Measurements from ENCODE around the gene ERG28. TPM values are rescaled to one million over a fixed set of nuclear protein-coding genes. Genes with fewer than 3 reads are reported as not detected.

ERG28 gene
- polyA plus RNA-seq (2012; ENCODE audit: low read depth, missing spikeins): 20.1 TPM

DNA sequence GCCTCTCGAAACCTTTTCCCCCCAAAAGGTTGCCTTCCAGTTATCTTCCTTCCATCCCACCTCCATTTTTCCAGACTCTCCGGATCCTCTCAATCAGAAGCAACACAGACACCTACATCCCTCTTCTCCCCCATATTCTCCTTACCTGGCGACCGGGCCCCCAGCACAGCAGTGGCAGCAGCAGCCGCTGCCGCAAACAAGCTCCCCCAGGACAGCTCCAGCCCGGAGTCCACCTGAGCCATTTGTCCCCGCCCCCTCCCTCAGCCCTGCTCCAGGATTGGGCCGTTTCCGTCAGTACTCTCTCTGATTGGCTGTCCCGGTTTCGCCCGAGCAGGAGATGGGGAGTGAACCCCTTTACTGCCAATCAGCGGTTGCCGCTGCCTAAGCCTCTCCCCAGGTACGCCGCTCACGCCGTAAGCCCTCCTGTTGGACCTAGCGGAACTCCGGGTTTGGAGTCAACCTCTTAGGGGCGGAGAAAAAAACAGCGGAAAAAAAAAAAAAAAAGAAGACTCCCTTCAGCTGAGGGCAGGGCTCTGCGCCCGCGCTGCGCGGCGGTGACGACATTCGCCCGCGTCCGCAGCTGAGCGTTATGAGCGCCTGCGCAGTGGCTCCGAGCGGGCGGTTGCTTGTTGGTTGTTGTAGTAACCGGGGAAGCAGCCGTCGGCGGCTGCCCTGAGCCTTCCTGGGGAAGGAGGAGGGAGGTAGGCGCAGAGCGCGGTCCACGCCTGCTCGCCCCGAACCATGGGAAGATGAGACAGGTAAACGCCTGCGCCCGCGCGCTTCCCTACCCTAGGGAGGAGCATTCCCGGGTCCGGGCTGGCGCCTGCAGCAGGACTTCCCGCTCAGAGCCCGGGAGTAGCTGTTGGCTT, at the start of gene ERG28, which contains the start of gene TTLL5:
Gene ERG28 (minus strand): TSS at position 247 of the 869 bp plus-strand sequence. CDS start 3,374 bp downstream, outside the sequence.
Gene TTLL5 (plus strand): TSS at position 617 of the 869 bp plus-strand sequence. CDS start 1,904 bp downstream, outside the sequence.
- FAIRE-seq: peak; percentile 99
- TF ChIP-seq TAF1 (IDR thresholded peaks at IDR 0.05; ENCODE audit: low read depth, low read length) (no peak), POU2F2 (IDR thresholded peaks at IDR 0.05; ENCODE audit: low read depth, low read length) (no peak), POLR2AphosphoS5 (IDR thresholded peaks at IDR 0.05; ENCODE audit: low read depth, low read length) (no peak), SPI1 (IDR thresholded peaks at IDR 0.05; ENCODE audit: low read depth, low read length) (no peak), POLR2A (IDR thresholded peaks at IDR 0.05; ENCODE audit: low read depth, low read length) (peak; percentile 54)
- peak; percentile 90 for DNase-seq (ENCODE audit: insufficient read length, low spot score)

- TF ChIP-seq TAF1 (IDR thresholded peaks at IDR 0.05; ENCODE audit: low read depth, low read length) (no peak), POU2F2 (IDR thresholded peaks at IDR 0.05; ENCODE audit: low read depth, low read length) (no peak), POLR2A (IDR thresholded peaks at IDR 0.05; ENCODE audit: low read depth, low read length) (no peak), SPI1 (IDR thresholded peaks at IDR 0.05; ENCODE audit: low read depth, low read length) (no peak)
- FAIRE-seq (peak; percentile 77), DNase-seq (ENCODE audit: insufficient read length, low spot score) (peak; percentile 17)
These were observed 48.6 kb upstream of the ERG28 start for GRCh38 chr14:75709207-75709812.

GRCh38 chr14:75705014-75705413, 44.3 kb upstream of the ERG28 start:
- FAIRE-seq: no peak
- DNase-seq (ENCODE audit: insufficient read length, low spot score): no peak
- TF ChIP-seq POU2F2 (IDR thresholded peaks at IDR 0.05; ENCODE audit: low read depth, low read length): no peak
- TF ChIP-seq TAF1 (IDR thresholded peaks at IDR 0.05; ENCODE audit: low read depth, low read length): no peak
- no peak for TF ChIP-seq PAX5 (IDR thresholded peaks at IDR 0.05; ENCODE audit: insufficient read depth, low read length, severe bottlenecking)
- TF ChIP-seq SPI1 (IDR thresholded peaks at IDR 0.05; ENCODE audit: low read depth, low read length): no peak
- TF ChIP-seq POLR2AphosphoS5 (IDR thresholded peaks at IDR 0.05; ENCODE audit: low read depth, low read length): no peak
- no peak for TF ChIP-seq POLR2A (IDR thresholded peaks at IDR 0.05; ENCODE audit: low read depth, low read length)

- TF ChIP-seq POLR2A (IDR thresholded peaks at IDR 0.05; ENCODE audit: low read depth, low read length) (no peak), TAF1 (IDR thresholded peaks at IDR 0.05; ENCODE audit: low read depth, low read length) (no peak), POU2F2 (IDR thresholded peaks at IDR 0.05; ENCODE audit: low read depth, low read length) (no peak), PAX5 (IDR thresholded peaks at IDR 0.05; ENCODE audit: insufficient read depth, low read length, severe bottlenecking) (no peak), POLR2AphosphoS5 (IDR thresholded peaks at IDR 0.05; ENCODE audit: low read depth, low read length) (no peak), SPI1 (IDR thresholded peaks at IDR 0.05; ENCODE audit: low read depth, low read length) (no peak)
- FAIRE-seq (no peak), DNase-seq (ENCODE audit: insufficient read length, low spot score) (no peak)
These were observed 42.8 kb upstream of the ERG28 start for GRCh38 chr14:75703467-75703866.

GRCh38 chr14:75702616-75703261, 42.1 kb upstream of the ERG28 start:
- TF ChIP-seq POLR2A (IDR thresholded peaks at IDR 0.05; ENCODE audit: low read depth, low read length) (no peak), SPI1 (IDR thresholded peaks at IDR 0.05; ENCODE audit: low read depth, low read length) (no peak)
- no peak for DNase-seq (ENCODE audit: insufficient read length, low spot score)
- FAIRE-seq: peak; percentile 41

GRCh38 chr14:75702122-75702521, 41.4 kb upstream of the ERG28 start:
- DNase-seq (ENCODE audit: insufficient read length, low spot score) (no peak), FAIRE-seq (no peak)
- TF ChIP-seq POLR2AphosphoS5 (IDR thresholded peaks at IDR 0.05; ENCODE audit: low read depth, low read length) (no peak), POLR2A (IDR thresholded peaks at IDR 0.05; ENCODE audit: low read depth, low read length) (no peak), POU2F2 (IDR thresholded peaks at IDR 0.05; ENCODE audit: low read depth, low read length) (no peak), SPI1 (IDR thresholded peaks at IDR 0.05; ENCODE audit: low read depth, low read length) (no peak), TAF1 (IDR thresholded peaks at IDR 0.05; ENCODE audit: low read depth, low read length) (no peak), PAX5 (IDR thresholded peaks at IDR 0.05; ENCODE audit: insufficient read depth, low read length, severe bottlenecking) (no peak)

DNA sequence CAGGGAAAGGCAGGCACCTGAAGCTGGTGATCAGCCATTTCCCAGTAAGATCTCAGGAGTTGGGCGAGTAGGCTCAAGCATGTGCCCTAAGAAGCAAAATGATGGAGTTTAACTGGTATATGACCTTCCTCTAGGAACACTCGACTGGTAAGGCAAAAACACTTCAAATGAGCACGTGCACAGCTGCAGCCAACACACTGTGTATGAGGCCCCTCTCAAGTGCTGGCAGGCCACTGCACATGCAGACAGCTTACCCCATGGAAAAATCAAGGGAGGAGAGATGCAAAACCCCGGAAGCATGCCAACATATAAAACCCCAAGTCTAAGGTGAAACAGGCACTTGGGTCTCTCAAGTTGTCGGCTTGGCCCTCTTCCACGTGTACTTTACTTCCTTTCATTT, 39.6 kb upstream of the ERG28 start:
- DNase-seq (ENCODE audit: insufficient read length, low spot score) (no peak), FAIRE-seq (no peak)
- TF ChIP-seq TAF1 (IDR thresholded peaks at IDR 0.05; ENCODE audit: low read depth, low read length): no peak
- no peak for TF ChIP-seq SPI1 (IDR thresholded peaks at IDR 0.05; ENCODE audit: low read depth, low read length)
- TF ChIP-seq POLR2A (IDR thresholded peaks at IDR 0.05; ENCODE audit: low read depth, low read length): no peak
- no peak for TF ChIP-seq POU2F2 (IDR thresholded peaks at IDR 0.05; ENCODE audit: low read depth, low read length)
- no peak for TF ChIP-seq PAX5 (IDR thresholded peaks at IDR 0.05; ENCODE audit: insufficient read depth, low read length, severe bottlenecking)

- FAIRE-seq: no peak
- TF ChIP-seq TAF1 (IDR thresholded peaks at IDR 0.05; ENCODE audit: low read depth, low read length) (no peak), POU2F2 (IDR thresholded peaks at IDR 0.05; ENCODE audit: low read depth, low read length) (no peak), POLR2AphosphoS5 (IDR thresholded peaks at IDR 0.05; ENCODE audit: low read depth, low read length) (no peak), POLR2A (IDR thresholded peaks at IDR 0.05; ENCODE audit: low read depth, low read length) (no peak), PAX5 (IDR thresholded peaks at IDR 0.05; ENCODE audit: insufficient read depth, low read length, severe bottlenecking) (no peak), SPI1 (IDR thresholded peaks at IDR 0.05; ENCODE audit: low read depth, low read length) (no peak)
- no peak for DNase-seq (ENCODE audit: insufficient read length, low spot score)
These were observed 38.7 kb upstream of the ERG28 start for GRCh38 chr14:75699331-75699730.

- TF ChIP-seq POU2F2 (IDR thresholded peaks at IDR 0.05; ENCODE audit: low read depth, low read length): no peak
- TF ChIP-seq POLR2AphosphoS5 (IDR thresholded peaks at IDR 0.05; ENCODE audit: low read depth, low read length): no peak
- TF ChIP-seq TAF1 (IDR thresholded peaks at IDR 0.05; ENCODE audit: low read depth, low read length): no peak
- TF ChIP-seq POLR2A (IDR thresholded peaks at IDR 0.05; ENCODE audit: low read depth, low read length): no peak
- no peak for TF ChIP-seq PAX5 (IDR thresholded peaks at IDR 0.05; ENCODE audit: insufficient read depth, low read length, severe bottlenecking)
- no peak for TF ChIP-seq SPI1 (IDR thresholded peaks at IDR 0.05; ENCODE audit: low read depth, low read length)
- no peak for DNase-seq (ENCODE audit: insufficient read length, low spot score)
- no peak for FAIRE-seq
These were observed 37.2 kb upstream of the ERG28 start for GRCh38 chr14:75697918-75698317.

All from GM12891 (cell line).